PC-9 (cell line): Measurements from ENCODE around the gene GALNT8.

ENCODE experiments used
- CTCF ChIP-seq: fragments of 200-600 bp; sonication (generic); conservative IDR thresholded peaks from 2 replicates; pipeline ENCODE4 v1.6.1; 2017; ENCODE audit warnings: mixed run types, antibody characterized with exemption, mild to moderate bottlenecking, moderate library complexity
- EZH2 ChIP-seq: fragments of 200-600 bp; sonication (generic); IDR thresholded peaks from 2 replicates; pipeline ENCODE4 v1.8.0; 2017; ENCODE audit warnings: antibody characterized with exemption, low read depth

- TF ChIP-seq CTCF (no peak), EZH2 (no peak)
Observed at GRCh38 chr12:4807116-4807783, 87.0 kb downstream of the GALNT8 start.
